ENCODE results near the gene PBRM1.

DNA sequence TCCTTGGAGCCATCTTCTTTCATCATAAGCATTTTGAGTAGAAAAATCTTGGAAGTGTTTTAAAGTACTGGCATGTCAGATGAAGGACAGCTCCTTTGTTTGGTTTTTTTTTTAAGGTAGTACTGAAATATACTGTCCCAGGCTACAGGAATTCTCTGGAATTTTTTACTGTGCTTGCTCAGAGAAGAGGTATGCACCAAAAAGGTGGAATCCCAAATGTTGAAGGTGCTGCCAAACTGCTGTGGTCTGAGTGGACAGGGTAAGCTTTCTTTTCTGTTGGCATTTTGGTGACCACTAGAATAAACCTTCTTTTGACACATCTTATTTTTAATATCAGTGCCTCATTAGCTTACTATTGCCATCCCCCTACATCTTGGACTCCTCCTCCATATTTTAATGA lies 7.4 kb upstream of the PBRM1 start:
- TF ChIP-seq POLR2A (IDR thresholded peaks at IDR 0.05; ENCODE audit: low read depth, low read length) (no peak), POLR2AphosphoS5 (IDR thresholded peaks at IDR 0.05; ENCODE audit: low read depth, low read length) (no peak)
